Adrenal gland (tissue), 12 donors: ENCODE measurements around the gene SFRP4. TPM values are rescaled to one million over a fixed set of nuclear protein-coding genes. Genes with fewer than 3 reads are reported as not detected.

Source experiments
- DNase-seq, 7 donors: peaks; one replicate each; pipeline ENCODE4 v3.0.0-alpha.2; 2019 to 2020
- H3K27ac ChIP-seq, 5 donors: fragments of 200-600 bp; sonication (generic) in 4 of 5; 1 replicate in 3 of 5; 2 replicates in 2 of 5; pipeline versions ENCODE4 v1.5.1 to v1.8.0; 2016 to 2020; ENCODE audit warnings: mild to moderate bottlenecking in 1 of 5
- H3K27me3 ChIP-seq: fragments of 200-600 bp; 2 replicates; pipeline ENCODE4 v1.8.0; 2021
- H3K36me3 ChIP-seq, 2 donors: fragments of 200-600 bp; replicated peaks in 1 of 2; 1 replicate in 1 of 2; 2 replicates in 1 of 2; pipeline versions ENCODE4 v1.5.1 to v1.8.0; 2018 to 2022
- H3K4me1 ChIP-seq, 2 donors: fragments of 200-600 bp; replicated peaks in 1 of 2; 1 replicate in 1 of 2; 2 replicates in 1 of 2; pipeline versions ENCODE4 v1.5.1 to v1.8.0; 2018 to 2021
- H3K4me3 ChIP-seq, 4 donors: fragments of 200-600 bp; sonication (generic) in 3 of 4; one replicate each; pipeline ENCODE4 v1.5.1; 2016 to 2018
- H3K9me3 ChIP-seq, 3 donors: fragments of 200-600 bp; sonication (generic) in 1 of 3; replicated peaks in 1 of 3; 1 replicate in 2 of 3; 2 replicates in 1 of 3; pipeline versions ENCODE4 v1.5.1 to v1.8.0; 2016 to 2021
- POLR2A ChIP-seq, 2 donors: fragments of 450-650 bp; IDR thresholded peaks; one replicate each; pipeline ENCODE4 v1.6.1; 2017; ENCODE audit warnings: antibody characterized with exemption in 2 of 2, mild to moderate bottlenecking in 2 of 2, moderate library complexity in 1 of 2
- WGBS, 4 donors: extraction: QIAGEN DNeasy Blood & Tissue Kit in 2 of 4; methylation state at CpG; one replicate each; pipeline versions ENCODE4 v1.1.5 to v1.1.7; 2013 to 2017; 5-methylcytosine and 5-hydroxymethylcytosine counted together
- intact Hi-C, 2 donors: fragments of 100-400 bp; cut with DNase I; formaldehyde crosslinking; loops; one replicate each; pipeline versions ENCODE4 v1.14.1 to v1.15.0; 2022 to 2023
- polyA plus RNA-seq, 3 donors: library from polyadenylated mRNA; stranded (reverse); fragments of 200-250 nt in 2 of 3; fragments of 350-450 nt in 1 of 3; fragmentation: Illumina TruSeq in 1 of 3; extraction: RNeasy Lipid Tissue Mini Kit (QIAGEN cat#74804) in 1 of 3; gene quantifications; one replicate each; pipeline ENCODE4 v1.2.3, GENCODE V29; 2013 to 2014
- total RNA-seq, 9 donors: library from RNA; depleted of rRNA in 4 of 9; stranded (reverse); fragments of >200 nt in 4 of 9; fragments of 120-200 nt in 1 of 9; fragmentation: NEBNext Ultra II Directional in 1 of 9; extraction: Animal tissue kit (Norgen Biotek cat#: 25700) in 1 of 9; gene quantifications; one replicate each; pipeline versions ENCODE4 v1.1.0 to v1.2.4, GENCODE V29; 2013 to 2023
- TF ChIP-seq, protein P1 (sequence below), 6 experiments: fragments of 450-650 bp in 4 of 6; fragments of 200-600 bp in 2 of 6; sonication (generic) in 1 of 6; IDR thresholded peaks; 1 replicate in 5 of 6; 2 replicates in 1 of 6; pipeline versions ENCODE4 v1.5.1 to v1.8.0; 2016 to 2021; ENCODE audit warnings: antibody characterized with exemption in 6 of 6, mild to moderate bottlenecking in 2 of 6, moderate library complexity in 1 of 6
- donor health status: healthy with polysubstance abuse.
- donor health status: Bipolar disorder and iron deficiency.
- donor health status: DM: yes; HTN: yes; CAD: no.
- donor health status: DM: no; HTN: no; CAD: no.
- donor health status: DM: no; HTN: no; CAD: no.
- donor health status: DM: yes; HTN: yes; CAD: no.

The SFRP4 gene
- total and polyA plus RNA-seq, 12 donors = 1.1 to 21.0 (median 10.0) TPM

DNA sequence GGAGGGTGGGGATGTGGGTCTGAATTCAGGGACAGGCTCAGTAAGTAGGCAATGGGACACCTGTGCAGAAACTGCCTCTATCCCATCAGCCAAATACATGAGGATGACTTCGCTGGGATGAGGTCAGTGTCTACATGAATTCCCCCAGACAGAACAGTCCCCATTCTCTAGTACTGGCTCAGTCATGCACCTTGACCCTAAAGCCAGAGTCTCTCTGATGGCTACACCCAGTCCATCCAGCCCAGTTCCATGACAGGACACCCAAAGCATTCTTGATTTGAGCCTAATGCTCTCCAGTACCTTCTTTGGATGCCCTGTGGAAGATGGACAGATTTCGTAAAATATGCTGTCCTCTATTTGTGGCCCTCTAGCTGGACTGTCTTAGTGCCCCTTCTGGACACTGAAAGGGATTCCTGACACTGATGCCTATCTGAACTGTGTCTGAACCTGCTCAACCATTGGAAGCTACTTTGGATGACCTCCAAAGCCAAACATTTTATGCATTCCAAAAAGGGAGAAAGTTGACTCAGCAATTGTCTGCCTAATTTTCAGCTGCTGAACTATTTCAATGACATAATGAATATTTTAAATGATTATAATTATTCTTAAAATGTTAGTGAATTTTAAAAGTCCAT, 14.6 kb downstream of the SFRP4 start:
- intact Hi-C loops = loop anchor here in 1 of 2 donors (5.0 kb wide), 1 partner anchor 320 kb away; no protein-coding TSS in a partner anchor
- DNase-seq = peak in 3 of 7 donors; percentile 15 to 39 (median 27)
- 83 to 94% (median 91%) methylated on average over 2 of the region's 2 CpGs for WGBS, 4 donors

GRCh38 chr7:37901236-37901827, 15.3 kb downstream of the SFRP4 start:
- peak in 1 of 7 donors; percentile 20 for DNase-seq
- WGBS, 4 donors = 15 to 22% (median 18%) methylated on average over 6 of the region's 6 CpGs
- no peak overlapping the region for H3K4me3 ChIP-seq
- TF ChIP-seq, protein P1, sequence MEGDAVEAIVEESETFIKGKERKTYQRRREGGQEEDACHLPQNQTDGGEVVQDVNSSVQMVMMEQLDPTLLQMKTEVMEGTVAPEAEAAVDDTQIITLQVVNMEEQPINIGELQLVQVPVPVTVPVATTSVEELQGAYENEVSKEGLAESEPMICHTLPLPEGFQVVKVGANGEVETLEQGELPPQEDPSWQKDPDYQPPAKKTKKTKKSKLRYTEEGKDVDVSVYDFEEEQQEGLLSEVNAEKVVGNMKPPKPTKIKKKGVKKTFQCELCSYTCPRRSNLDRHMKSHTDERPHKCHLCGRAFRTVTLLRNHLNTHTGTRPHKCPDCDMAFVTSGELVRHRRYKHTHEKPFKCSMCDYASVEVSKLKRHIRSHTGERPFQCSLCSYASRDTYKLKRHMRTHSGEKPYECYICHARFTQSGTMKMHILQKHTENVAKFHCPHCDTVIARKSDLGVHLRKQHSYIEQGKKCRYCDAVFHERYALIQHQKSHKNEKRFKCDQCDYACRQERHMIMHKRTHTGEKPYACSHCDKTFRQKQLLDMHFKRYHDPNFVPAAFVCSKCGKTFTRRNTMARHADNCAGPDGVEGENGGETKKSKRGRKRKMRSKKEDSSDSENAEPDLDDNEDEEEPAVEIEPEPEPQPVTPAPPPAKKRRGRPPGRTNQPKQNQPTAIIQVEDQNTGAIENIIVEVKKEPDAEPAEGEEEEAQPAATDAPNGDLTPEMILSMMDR (IDR thresholded peaks at IDR 0.05) = peak; percentile 37 to 89 (median 70)
- no peak for TF ChIP-seq POLR2A (IDR thresholded peaks at IDR 0.05)
- intact Hi-C loops = loop anchor here in 1 of 2 donors (5.0 kb wide), 1 partner anchor 321 kb away; no protein-coding TSS in a partner anchor
- peaks cover 4 to 15% of the 10 kb centered on the region in 2 donors for H3K4me1 ChIP-seq
- no peaks in the 10 kb centered on the region for H3K36me3 ChIP-seq
- no peaks in the 10 kb centered on the region for H3K9me3 ChIP-seq
- no peaks in the 10 kb centered on the region for H3K27me3 ChIP-seq
- peak overlapping the region in 1 of 5 donors; percentile 53 for H3K27ac ChIP-seq

More for the DNA sequence above, 14.6 kb downstream of the SFRP4 start:
- no peak for TF ChIP-seq POLR2A (IDR thresholded peaks at IDR 0.05)
- TF ChIP-seq, protein P1 (IDR thresholded peaks at IDR 0.05) = no peak
- H3K4me1 ChIP-seq = peaks cover 4 to 15% of the 10 kb centered on the region in 2 donors
- peak overlapping the region in 1 of 5 donors; percentile 53 for H3K27ac ChIP-seq
- H3K9me3 ChIP-seq = no peaks in the 10 kb centered on the region
- H3K27me3 ChIP-seq = no peaks in the 10 kb centered on the region
- no peaks in the 10 kb centered on the region for H3K36me3 ChIP-seq
- H3K4me3 ChIP-seq = no peak overlapping the region

DNA sequence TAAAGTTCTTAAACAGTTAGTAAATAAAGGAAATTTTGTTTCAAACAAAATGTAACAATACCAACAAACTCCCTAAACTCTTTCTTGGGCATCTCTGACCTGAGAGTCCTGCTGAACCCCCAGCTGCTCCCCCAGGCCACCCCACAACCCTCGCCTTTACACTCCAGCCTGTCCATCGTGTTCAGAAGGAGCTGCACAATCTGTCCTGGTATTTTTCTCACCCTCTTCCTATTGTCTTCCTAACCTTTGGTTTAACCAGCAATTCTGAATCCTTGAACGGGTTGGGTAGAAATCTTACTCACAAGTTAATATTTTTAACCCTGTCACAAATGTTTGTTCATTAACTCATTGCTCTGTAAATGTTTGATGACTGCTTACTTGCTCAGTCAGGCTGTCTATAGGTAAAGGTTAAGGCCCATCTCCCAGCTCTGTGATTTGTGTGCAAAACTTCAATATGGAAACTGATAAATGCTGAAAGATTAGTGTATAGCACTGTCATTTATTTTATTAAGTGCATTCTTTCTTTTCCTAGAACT, 16.8 kb downstream of the SFRP4 start:
- TF ChIP-seq, protein P1 (IDR thresholded peaks at IDR 0.05) = no peak
- no peak for TF ChIP-seq POLR2A (IDR thresholded peaks at IDR 0.05)
- H3K36me3 ChIP-seq = no peaks in the 10 kb centered on the region
- intact Hi-C loops = loop anchor here (5.0 to 10.0 kb wide), 2 partner anchors 323 to 325 kb away; no protein-coding TSS in a partner anchor
- H3K27ac ChIP-seq = no peak overlapping the region
- no peaks in the 10 kb centered on the region for H3K9me3 ChIP-seq
- H3K27me3 ChIP-seq = no peaks in the 10 kb centered on the region
- no peak for DNase-seq
- no peak overlapping the region for H3K4me3 ChIP-seq
- 71 to 78% (median 77%) methylated on average over 3 of the region's 3 CpGs for WGBS, 4 donors
- H3K4me1 ChIP-seq = peaks cover 4 to 15% of the 10 kb centered on the region in 2 donors

GRCh38 chr7:37894671-37895070, 21.9 kb downstream of the SFRP4 start:
- Histone ChIP-seq H3K36me3 (no peaks in the 10 kb centered on the region), H3K4me1 (no peaks in the 10 kb centered on the region), H3K27ac (no peak overlapping the region), H3K9me3 (no peaks in the 10 kb centered on the region), H3K4me3 (no peak overlapping the region), H3K27me3 (no peaks in the 10 kb centered on the region)
- TF ChIP-seq, protein P1 (IDR thresholded peaks at IDR 0.05) = no peak
- no peak for TF ChIP-seq POLR2A (IDR thresholded peaks at IDR 0.05)
- WGBS, 4 donors = 72 to 96% (median 81%) methylated on average over 3 of the region's 3 CpGs
- DNase-seq = no peak
- intact Hi-C loops = loop anchor here in 1 of 2 donors (10.0 kb wide), 1 partner anchor 330 kb away; no protein-coding TSS in a partner anchor
